Ammon's horn (tissue), 1 donor: Measurements from ENCODE around the gene NCBP3.
"Not testable (repeated sequence)": the region's sequence is repeated elsewhere in the genome, so short reads cannot be mapped to it uniquely, and the experiment has no call there.

Experiments used
- DNase-seq: peaks from one replicate; pipeline ENCODE4 v3.0.0-alpha.2; 2016; ENCODE audit warnings: low spot score

NCBP3 gene

GRCh38 chr17:3809135-3809534, 36.9 kb downstream of the NCBP3 start:
- DNase-seq = no peak

GRCh38 chr17:3808701-3809100, 37.3 kb downstream of the NCBP3 start:
- no peak for DNase-seq

GRCh38 chr17:3805581-3805980, 40.5 kb downstream of the NCBP3 start:
- no peak for DNase-seq

GRCh38 chr17:3804503-3804931, 41.5 kb downstream of the NCBP3 start:
- no peak for DNase-seq

GRCh38 chr17:3803308-3803640, 42.8 kb downstream of the NCBP3 start:
- no peak for DNase-seq

DNA sequence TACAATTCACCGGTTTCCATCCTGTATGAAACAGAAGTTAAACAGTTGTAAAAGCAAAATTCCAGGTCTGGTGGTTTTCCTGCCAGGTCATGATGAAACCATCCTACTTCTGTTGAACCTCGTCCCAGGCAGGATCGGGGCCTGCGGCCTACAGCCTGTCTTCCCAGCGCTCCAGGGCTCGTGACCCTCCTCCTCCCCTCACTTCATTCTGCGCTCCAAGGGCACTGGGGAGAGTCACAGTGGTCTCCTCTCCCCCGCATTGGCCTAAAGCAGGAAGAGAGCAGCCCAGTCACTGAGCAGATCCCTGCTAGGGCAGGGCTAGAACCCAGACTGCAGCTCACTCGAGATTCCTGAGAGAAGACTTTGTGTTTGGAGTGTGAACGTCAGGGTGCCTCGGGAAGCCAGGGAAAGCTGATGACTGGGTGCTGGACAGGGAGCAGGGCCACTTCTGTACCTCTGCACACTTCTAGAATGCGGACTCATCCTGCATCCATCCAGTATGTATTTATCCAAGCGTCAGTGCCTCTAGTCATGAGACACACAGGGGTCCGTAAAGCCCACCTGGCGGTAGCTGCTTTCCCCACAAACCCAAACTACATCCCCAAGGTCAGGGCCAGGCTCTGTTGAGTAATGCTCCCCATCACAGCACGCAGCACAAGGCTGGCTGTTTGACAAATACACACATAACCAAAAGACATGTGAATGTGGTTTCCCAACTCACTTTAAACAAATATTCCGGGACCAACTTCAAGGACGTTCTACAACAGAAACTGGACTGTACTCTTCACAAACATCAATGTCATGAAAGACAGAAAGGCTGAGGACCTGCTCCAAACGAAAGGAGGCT, 43.4 kb downstream of the NCBP3 start:
- DNase-seq = no peak

DNA sequence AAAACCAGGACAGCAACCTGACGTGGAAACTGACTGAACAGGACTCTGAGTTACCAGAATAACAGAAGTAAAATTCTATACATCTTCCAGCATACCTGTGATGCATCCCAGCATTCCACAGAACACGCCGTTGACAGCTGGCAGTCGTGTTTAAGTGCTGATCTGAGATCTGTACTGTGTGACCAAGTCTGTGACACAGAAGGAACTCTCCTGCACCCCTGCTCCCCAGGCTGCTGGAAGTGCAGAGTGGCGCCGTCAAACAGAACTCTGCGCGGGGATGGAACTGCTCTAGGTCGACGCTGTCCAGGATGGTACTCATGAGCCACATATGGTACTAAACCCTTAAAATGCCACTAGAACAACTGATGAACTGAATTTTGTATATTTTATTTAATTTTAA, 44.3 kb downstream of the NCBP3 start:
- no peak for DNase-seq

DNA sequence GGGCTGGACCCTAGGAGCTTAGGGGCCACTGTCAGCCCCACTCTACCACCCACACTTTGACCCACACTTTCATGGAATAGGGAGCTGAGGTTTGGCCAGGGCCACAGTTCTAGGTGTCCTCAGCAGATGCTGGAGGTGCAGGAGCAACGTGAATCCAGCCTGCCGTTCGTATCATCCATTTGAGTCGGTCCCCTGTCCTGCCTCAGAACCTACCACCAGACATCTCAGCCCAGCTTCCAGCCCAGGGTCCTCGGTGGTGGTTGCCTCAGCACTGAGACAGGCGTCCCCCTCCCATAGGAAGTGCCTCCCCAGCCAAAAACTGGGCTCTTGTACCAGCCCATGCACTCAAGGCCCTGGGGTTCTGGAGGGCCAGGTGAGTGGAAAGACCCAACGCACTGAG, 44.7 kb downstream of the NCBP3 start:
- no peak for DNase-seq

DNA sequence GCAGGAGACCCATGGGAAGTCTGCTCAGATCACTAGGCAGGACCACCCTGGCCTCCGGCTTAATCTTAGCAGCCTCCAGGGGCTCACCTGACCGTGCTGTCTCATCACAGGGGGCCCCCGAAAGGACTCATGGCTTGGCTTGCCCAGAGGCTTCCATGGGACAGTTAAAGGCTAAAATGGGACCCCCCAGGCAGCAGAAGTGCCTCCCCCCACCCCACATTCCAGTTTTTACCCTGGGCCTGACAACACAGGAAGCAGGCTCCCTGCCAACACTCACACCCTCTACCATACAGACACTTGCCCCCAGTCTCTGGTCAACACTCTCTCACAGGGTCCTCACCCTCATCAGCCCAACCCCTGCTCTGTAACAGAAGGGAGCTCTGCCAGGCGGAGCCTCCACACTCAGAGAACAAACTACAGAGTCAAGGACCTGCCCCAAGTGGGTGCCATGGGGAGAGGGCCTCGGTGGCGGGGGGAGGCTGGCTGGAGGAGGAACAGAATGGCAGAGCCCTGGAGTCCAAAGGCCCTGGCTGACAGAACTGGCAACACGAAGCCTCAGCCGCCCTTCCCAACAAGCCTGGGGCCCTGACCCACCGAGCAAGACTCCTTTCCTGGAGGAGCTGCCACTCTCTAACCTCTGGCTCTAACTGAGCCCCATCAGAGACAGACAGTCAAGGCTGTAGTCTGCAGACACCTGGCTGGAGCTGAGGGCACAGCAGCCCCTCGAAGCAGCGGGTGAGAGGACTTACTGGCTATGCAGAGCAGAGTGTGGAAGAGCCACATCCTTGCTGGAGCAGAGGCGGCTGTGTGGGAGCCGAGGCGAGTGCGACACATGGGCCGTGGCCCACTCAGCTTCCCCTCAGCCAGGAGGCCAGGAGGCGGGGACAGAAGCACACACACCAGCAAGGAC, 45.4 kb downstream of the NCBP3 start, which contains the start of gene ITGAE:
Gene ITGAE, minus strand, starts transcription at position 827 of the 910 bp plus-strand sequence. Its CDS starts 44 bp downstream, at position 783.
- no peak for DNase-seq

DNA sequence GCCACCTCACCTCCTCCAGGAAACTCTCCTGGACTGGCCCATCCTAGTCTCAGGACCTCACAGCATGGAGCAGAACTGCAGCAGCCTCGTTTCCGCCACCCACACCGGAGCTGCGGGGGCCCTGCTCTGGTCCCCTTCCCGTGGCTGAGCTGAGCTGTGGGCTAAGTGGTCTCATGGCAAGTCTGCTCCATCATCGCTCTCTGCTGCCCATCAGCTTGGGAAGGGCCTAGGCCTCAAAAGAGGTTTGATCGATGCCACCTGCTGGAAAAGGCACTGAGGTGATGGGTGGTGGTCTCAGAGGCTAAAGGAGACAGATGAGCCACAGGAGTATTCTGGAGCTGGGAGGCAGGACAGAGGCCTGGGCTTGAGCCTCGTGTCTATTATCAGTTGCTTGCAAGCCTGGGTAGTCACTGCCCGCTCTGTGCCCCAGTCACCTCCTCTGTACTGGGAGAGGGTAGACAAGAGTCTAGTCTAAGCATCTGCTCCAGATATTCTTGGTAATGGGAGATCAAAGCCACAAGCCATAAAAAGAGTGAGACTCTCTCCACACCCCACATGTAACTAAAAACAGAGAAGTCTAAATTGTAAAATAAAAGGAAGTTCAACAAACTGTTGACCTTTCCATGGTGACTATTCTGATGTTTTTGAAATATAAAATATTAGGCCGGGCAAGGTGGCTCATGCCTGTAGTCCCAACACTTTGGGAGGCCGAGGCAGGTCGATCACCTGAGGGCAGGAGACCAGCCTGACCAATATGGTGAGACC, 46.7 kb downstream of the NCBP3 start:
- DNase-seq = no peak

DNA sequence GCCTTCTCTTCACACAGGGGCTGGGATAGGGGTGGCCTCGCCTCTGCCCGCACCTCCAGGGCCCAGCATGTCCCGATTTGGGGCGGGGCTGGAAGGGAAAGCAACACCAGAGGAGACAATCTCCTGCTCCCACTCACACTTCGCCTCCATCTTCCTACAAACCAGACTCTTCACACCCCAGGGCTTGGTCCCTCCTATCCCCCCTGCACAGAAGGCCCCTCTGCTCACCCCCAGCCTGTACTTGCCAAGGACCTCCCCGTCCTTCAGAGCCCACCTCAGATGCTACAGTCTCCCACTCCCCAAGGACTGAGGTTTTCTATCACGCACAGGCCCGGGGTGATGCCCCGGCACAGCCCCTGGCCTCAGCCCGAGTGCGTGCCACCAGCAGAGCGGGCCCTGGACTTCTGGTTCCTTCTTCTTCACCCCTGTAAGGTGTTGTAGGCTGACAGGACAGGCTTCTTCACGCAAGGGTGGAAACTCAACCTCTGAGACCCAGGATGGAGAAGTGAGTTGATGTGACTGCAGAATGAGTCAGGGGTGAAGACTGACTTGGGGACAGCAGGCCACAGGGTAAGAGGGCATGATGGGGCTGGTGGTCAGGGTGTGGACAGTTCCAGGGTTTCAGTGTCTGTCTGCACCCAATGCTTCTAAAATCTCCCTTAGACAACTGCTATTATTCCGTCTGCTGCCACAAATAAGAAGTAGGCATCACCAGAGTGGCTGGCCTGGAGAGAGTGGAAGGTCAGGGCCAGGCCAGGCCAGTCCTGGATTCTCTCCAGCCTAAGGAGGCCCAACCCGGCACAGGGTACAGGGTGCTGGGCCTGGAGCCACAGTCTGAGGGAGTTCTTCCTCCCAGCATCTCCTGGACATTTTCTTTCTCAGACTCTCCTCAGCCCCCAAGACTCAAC, 47.5 kb downstream of the NCBP3 start:
- DNase-seq = no peak

GRCh38 chr17:3796822-3797170, 49.2 kb downstream of the NCBP3 start:
- no peak for DNase-seq

DNA sequence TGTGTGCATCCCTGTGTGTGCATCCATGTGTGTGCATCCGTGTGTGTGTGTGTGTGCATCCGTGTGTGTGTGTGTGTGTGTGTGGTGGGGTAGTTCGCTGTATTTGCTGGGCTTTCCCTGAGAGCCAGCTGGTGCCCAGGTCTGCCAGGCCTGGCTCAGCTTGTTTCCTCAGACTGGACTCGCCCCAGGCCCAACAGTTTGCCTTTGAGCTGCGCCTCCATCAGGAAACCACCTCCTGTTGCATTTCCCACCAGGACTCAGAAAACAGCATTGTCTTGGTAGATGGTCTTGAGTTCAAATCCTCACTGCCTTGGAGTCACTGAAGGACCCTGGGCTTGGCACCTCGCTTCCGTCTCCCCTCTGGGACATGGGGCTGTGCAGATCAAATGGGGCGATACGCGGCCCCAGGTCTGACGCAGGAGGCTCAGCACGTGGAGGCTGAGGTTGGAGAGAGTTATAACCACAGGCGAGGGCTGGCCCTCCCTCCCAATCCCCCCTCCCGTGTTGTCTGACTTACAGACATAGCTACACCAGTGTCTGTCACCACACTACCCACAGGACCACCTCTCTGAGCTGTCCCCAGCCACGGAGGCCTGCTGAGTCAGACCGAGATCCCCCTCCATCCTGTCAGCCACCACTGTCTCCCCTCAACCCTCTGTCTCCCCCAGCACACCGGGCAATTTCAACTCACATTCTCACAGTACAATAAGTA, 49.8 kb downstream of the NCBP3 start:
- no peak for DNase-seq

GRCh38 chr17:3795390-3796102, 50.5 kb downstream of the NCBP3 start:
- DNase-seq = no peak

DNA sequence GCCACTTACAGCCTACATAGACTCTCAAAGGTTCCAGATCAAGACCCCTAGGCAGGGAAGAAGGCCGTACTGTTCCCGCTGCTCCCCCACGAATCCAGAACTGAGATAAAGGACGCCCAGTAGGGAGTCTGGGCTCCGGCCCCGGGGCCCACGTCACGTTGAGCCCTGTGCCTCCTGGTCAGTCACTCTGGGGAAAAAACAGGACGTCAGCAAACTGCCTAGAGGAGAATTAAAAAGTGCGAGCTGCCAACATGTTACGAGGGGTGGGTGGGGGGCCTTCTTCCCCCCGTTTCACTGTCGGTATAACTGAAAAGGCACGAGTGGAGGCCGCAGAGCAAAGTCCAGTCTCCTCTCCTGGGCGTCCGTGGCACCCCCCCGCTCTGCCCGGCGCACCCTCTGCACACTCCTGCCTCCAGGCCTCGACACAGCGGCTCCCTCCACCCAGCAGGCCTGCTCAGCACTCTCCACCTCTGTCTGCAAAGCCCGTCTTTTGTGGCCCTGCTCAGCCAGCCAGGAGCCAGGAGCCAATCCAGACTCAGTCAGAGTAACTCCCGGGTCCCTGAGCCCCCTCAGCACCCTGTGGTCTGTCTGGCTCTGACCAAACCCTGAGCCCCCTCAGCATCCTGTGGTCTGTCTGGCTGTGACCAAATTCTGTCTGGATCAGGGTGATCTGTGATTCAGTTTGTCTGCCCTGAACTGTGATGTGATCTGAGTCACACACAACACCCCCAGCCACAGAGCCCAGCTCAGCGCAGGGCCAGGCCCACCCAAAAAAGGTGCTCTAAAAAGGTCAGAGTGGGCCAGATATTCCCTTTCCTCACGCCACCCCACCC, 51.3 kb downstream of the NCBP3 start:
- DNase-seq = no peak

DNA sequence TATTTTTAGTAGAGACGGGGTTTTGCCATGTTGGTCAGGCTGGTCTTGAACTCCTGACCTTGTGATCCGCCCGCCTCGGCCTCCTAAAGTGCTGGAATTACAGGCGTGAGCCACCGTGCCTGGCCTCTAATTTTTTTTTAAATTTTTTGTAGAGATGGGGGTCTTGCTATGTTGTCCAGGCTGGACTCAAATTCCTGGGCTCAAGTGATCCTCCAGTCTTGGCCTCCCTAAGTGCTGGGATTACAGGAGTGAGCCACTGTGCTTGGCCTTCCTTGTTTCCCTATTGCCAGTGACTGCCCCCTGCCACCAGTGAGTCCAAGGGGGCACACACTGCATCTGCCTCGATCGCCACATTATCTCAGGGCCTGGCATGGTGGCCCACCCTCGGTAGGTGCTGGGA, 51.9 kb downstream of the NCBP3 start:
- not testable (repeated sequence) for DNase-seq

GRCh38 chr17:3793258-3793657, 52.8 kb downstream of the NCBP3 start:
- DNase-seq = not testable (repeated sequence)

- peak; percentile 81 for DNase-seq
Observed at GRCh38 chr17:3792481-3792880, 53.6 kb downstream of the NCBP3 start.

GRCh38 chr17:3788200-3788599, 57.8 kb downstream of the NCBP3 start:
- DNase-seq = no peak
